ENCODE measurements around the gene STAT4.

The STAT4 gene

DNA sequence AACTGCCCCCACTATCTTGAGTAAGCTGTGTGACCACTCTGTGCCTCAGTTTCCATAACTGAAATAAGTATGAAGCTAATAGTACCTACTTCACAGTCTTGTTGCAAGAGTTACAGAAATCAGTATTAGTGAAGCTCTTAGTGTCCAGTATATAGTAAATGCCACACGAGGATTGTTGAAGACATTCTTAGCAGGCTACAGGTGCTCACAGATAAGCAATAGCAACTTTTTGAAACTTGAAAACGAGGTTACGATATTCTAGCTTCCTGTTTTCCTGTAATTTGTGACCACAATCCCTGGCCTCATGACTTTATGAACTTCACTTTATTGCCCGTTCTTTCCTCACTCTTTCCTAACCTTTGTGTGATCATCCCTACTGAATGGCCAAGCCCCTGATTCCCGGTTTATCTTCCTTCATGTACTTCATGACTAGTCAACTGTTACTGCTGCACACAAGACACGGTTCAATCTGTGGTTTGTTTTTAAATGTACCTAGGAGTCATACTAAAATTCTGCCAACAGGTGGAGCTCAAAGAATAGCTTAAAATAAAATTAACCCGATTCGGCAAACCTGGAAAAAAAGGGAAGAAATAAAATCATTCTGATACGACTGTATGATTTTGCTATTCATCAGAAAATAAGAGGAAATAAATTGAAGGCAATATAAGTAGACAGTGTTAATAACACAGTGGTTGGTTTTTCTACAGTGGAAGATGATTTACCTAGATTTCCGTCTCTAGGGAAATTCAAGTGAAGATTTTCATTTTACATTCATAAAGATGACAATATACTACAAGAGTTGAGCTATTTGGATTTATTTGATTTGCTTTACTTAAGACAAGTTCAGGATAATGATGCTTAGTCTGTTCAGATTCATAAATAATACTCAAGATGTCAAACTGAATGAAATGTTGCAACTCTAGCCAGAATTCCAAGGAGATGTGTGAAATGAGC is 98.7 kb downstream of the STAT4 start:
- no peak for DNase-seq (ENCODE audit: extremely low read depth, low read depth)
- H3K4me3 ChIP-seq (replicated peaks; ENCODE audit: low read depth, low read length), result no peak overlapping the region
- TF ChIP-seq, protein P1, sequence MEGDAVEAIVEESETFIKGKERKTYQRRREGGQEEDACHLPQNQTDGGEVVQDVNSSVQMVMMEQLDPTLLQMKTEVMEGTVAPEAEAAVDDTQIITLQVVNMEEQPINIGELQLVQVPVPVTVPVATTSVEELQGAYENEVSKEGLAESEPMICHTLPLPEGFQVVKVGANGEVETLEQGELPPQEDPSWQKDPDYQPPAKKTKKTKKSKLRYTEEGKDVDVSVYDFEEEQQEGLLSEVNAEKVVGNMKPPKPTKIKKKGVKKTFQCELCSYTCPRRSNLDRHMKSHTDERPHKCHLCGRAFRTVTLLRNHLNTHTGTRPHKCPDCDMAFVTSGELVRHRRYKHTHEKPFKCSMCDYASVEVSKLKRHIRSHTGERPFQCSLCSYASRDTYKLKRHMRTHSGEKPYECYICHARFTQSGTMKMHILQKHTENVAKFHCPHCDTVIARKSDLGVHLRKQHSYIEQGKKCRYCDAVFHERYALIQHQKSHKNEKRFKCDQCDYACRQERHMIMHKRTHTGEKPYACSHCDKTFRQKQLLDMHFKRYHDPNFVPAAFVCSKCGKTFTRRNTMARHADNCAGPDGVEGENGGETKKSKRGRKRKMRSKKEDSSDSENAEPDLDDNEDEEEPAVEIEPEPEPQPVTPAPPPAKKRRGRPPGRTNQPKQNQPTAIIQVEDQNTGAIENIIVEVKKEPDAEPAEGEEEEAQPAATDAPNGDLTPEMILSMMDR (IDR thresholded peaks at IDR 0.05; ENCODE audit: low read depth, low read length, missing control alignments), result peak; percentile 35

- no peak for DNase-seq (ENCODE audit: extremely low read depth, low read depth)
- no peak overlapping the region for H3K4me3 ChIP-seq (replicated peaks; ENCODE audit: low read depth, low read length)
- TF ChIP-seq, protein P1 (IDR thresholded peaks at IDR 0.05; ENCODE audit: low read depth, low read length, missing control alignments), result no peak
Observed at GRCh38 chr2:191051177-191051576, 99.6 kb downstream of the STAT4 start.

DNA sequence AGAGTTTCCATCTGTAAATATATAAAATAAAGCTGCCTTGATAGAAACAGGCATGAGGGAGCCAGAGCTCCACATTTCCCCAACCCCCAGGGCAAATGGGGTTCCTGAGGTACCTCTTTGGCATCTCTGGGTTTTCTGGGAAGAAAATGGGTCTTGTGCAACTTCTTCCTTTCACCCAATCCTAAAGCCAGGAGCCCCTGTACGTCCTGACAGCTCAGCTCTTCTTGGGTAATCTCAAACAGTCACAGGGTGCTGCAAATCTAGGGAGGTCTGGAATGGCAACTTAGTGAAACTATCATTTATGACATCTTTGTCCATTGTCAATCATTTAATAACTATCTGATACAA is 100.2 kb downstream of the STAT4 start:
- no peak for DNase-seq (ENCODE audit: extremely low read depth, low read depth)

DNA sequence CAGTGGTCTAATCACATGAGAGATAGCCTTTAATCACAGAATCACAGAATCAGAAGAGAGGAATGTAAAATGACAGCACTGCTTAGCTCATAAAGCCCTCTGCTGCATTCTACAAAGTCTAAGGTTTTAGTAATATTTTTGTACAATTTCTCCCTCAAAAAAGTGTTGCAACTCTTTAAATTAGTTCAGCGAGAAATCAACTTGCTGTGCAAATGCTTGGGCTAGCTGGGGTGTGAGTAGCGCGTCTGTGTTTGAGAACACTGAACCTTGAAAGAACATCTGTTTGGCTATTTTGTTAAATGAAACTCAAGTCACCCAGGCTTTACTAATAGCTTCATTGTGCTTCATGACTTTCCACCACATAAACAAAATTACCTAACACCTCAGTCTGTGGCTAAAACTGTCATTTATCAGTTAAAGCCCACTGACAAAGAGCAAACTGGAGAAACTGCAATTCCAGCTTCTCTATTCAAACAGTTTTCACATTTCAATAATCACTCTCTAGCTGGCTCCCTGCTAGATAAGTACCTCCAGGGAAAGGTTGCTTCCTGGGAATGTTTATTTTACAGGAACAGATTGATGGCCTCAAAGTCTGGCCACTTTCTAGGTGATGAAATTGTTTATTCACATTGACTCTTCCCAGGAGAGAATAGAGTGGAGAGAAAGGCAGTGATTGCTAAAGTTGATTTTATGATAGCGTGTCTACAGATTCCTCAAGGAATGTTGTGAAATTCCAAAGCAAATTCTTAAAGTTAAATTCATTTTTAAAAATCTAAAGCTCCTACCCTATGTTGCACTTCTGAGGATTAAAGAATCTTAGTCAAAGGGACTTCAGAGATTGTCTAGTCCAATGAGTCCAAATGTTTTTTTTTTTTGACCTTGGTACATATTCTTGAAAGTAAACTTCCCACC is 100.8 kb downstream of the STAT4 start:
- TF ChIP-seq, protein P1 (IDR thresholded peaks at IDR 0.05; ENCODE audit: low read depth, low read length, missing control alignments), result no peak
- no peak overlapping the region for H3K4me3 ChIP-seq (replicated peaks; ENCODE audit: low read depth, low read length)
- DNase-seq (ENCODE audit: extremely low read depth, low read depth), result no peak

More for the DNA sequence above, 100.2 kb downstream of the STAT4 start:
- TF ChIP-seq, protein P1 (IDR thresholded peaks at IDR 0.05; ENCODE audit: low read depth, low read length, missing control alignments), result no peak
- no peak overlapping the region for H3K4me3 ChIP-seq (replicated peaks; ENCODE audit: low read depth, low read length)

DNA sequence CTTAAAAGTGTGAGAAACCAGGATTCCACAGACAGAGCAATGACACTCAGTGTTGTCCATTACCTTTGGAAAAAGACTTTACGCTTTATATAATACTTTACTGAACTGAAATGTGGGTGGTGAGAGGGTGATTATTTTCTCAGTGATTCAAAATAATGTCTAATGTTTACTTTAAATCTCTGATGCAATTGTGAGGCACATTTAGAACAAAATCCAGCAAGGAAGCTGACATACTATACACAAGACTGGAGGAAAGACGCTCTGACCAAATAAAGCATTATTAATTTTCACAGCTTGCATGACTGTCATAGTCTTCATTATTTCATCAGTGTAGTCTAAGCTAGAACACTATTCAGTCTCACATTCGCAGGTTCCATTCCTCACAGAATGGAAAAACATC is 102.7 kb downstream of the STAT4 start:
- TF ChIP-seq, protein P1 (IDR thresholded peaks at IDR 0.05; ENCODE audit: low read depth, low read length, missing control alignments), result no peak
- H3K4me3 ChIP-seq (replicated peaks; ENCODE audit: low read depth, low read length), result no peak overlapping the region
- DNase-seq (ENCODE audit: extremely low read depth, low read depth), result no peak

DNA sequence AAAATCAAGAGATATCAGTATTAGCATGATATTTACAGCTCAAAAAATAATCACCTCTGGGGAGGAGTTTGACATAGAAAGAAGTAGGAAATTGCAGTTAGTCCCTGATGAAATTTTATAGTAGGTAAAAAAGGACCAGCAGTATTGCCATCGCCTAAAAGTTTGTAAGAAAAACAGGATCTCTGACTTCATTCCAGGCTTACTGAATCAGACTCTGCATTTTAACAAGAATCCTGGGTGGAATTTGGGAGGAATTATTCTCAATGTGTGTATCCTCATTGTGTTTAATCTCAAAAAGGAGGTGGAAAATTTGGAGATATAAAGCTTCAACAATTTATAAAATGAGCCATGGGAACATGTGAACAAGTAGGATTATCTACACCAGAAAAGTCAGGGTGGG is 105.7 kb downstream of the STAT4 start:
- no peak overlapping the region for H3K4me3 ChIP-seq (replicated peaks; ENCODE audit: low read depth, low read length)
- no peak for DNase-seq (ENCODE audit: extremely low read depth, low read depth)
- TF ChIP-seq, protein P1 (IDR thresholded peaks at IDR 0.05; ENCODE audit: low read depth, low read length, missing control alignments), result no peak

Data from HFF-Myc (cell line).